ENCODE results near the gene SRRM1. TPM values are rescaled to one million over a fixed set of nuclear protein-coding genes. Genes with fewer than 3 reads are reported as not detected.

SRRM1 gene
- total and polyA plus RNA-seq, 2 donors (not counting 3 experiments of a cell fraction or from before 2014, with no cell fraction given) = 39.7 to 163 TPM

DNA sequence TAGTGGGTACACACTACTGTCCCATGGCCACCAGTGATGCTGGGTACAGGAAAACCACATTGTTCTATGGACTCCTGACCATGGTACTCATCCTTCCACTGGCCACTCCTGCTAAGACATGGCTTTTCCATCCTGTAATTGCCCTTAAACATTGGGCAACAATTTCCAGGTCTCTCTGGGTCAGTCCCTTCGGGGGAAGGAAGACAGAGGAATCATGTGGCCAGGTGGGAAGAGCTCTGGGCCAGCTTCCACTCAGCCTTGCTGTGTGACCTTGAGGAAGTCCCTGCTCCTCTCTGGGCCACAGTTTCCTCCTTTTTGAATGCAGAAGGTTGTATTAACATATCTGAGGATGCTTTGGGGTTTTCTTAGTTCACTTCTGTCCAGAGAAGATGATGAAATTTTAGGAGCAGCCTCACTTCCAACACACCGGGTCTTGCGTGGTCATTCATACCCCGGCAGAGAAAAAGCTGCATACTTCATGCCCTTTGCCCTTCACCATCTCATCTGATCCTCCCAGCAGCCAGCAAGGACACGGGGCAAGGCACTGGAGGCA lies 50.8 kb downstream of the SRRM1 start:
- Histone ChIP-seq H4K20me1 (replicated peaks; ENCODE audit: control insufficient read depth, extremely low read depth, insufficient read depth, low read length) (no peaks in the 10 kb centered on the region), H3K4me2 (ENCODE audit: insufficient read depth, low read length) (no peak overlapping the region), H2AFZ (ENCODE audit: low read depth, low read length) (peak overlapping the region; percentile 62), H3K4me1 (ENCODE audit: control insufficient read depth, extremely low read depth, insufficient read depth, low read length) (peaks cover 20% of the 10 kb centered on the region), H3K9ac (replicated peaks; ENCODE audit: extremely low read depth, insufficient read depth, low read length) (no peak overlapping the region), H3K36me3 (ENCODE audit: control insufficient read depth in 2 of 2, extremely low read depth in 1 of 2, insufficient read depth in 2 of 2, low read length in 2 of 2) (no peaks in the 10 kb centered on the region), H3K9me1 (replicated peaks; ENCODE audit: control insufficient read depth, extremely low read depth, insufficient read depth, low read length) (no peaks in the 10 kb centered on the region), H3K27ac (ENCODE audit: insufficient read depth, low read depth, low read length) (no peak overlapping the region), H3K27me3 (ENCODE audit: control insufficient read depth in 2 of 2, insufficient read depth in 2 of 2, low read length in 2 of 2) (no peaks in the 10 kb centered on the region), H3K4me3 (replicated peaks in 1 of 3; ENCODE audit: insufficient read depth in 1 of 3, low read depth in 1 of 3, low read length in 3 of 3) (no peak overlapping the region), H3K9me3 (replicated peaks; ENCODE audit: control insufficient read depth, insufficient read depth, low read length) (no peaks in the 10 kb centered on the region), H3K79me2 (ENCODE audit: control insufficient read depth, insufficient read depth, low read length) (no peaks in the 10 kb centered on the region)
- ChIA-PET POLR2A (no interaction called here), CTCF (interaction anchor here (0.8 to 1.3 kb wide), 3 partner anchors 51 to 141 kb away, joined by 3 to 6 read pairs (median 5); partner anchors contain the start of gene CLIC4)
- dilution Hi-C loops (cut with MboI; ENCODE audit: extremely low pct_ligation_motif_present, low sequenced_read_pairs) = no loop called here
- intact Hi-C loops (cut with micrococcal nuclease) = no loop called here
- DNase-seq (ENCODE audit: low read depth, low spot score) = no peak
- FAIRE-seq = peak; percentile 43
- TF ChIP-seq, protein P1, sequence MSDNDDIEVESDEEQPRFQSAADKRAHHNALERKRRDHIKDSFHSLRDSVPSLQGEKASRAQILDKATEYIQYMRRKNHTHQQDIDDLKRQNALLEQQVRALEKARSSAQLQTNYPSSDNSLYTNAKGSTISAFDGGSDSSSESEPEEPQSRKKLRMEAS (IDR thresholded peaks at IDR 0.05; ENCODE audit: insufficient read depth, insufficient read length) = no peak
- TF ChIP-seq POLR2A (IDR thresholded peaks at IDR 0.05; ENCODE audit: low read depth, low read length) (no peak), FOS (IDR thresholded peaks at IDR 0.05; ENCODE audit: borderline replicate concordance, insufficient read depth, low read length) (no peak), JUN (IDR thresholded peaks at IDR 0.05; ENCODE audit: borderline replicate concordance, insufficient read depth, insufficient read length, low read depth) (no peak), MYC (IDR thresholded peaks at IDR 0.05; ENCODE audit: low read depth, low read length) (no peak), POLR2AphosphoS5 (IDR thresholded peaks at IDR 0.05; ENCODE audit: insufficient read depth, low read depth, low read length) (no peak)
- no TSS peak for BruUV-seq (replicated peaks)

DNA sequence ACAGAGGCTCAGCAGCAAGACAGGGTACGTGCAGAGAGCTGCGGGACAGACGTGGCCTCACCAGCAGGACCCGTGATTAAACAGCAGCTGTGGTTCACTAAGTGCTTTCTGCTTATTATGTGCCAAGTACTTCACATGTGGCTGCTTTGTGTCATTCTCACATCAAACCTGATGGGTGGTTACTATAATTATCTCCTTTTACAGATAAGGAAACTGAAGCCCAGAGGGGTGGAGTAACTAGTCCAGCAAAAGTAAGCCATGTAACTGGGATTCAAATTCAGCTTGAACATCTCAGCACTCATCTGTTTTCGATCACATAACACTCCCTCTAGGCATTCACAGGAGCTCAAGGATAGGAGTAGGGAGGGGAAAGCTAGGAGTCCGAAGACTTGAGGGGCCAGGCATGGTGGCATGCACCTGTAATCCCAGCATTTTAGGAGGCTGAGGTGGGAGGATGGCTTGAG lies 51.3 kb downstream of the SRRM1 start:
- intact Hi-C loops (cut with micrococcal nuclease) (no loop called here), dilution Hi-C loops (cut with MboI; ENCODE audit: extremely low pct_ligation_motif_present, low sequenced_read_pairs) (no loop called here)
- ChIA-PET CTCF (interaction anchor here (0.8 to 1.3 kb wide), 3 partner anchors 51 to 140 kb away, joined by 3 to 6 read pairs (median 5); partner anchors contain the start of gene CLIC4), POLR2A (no interaction called here)
- no peak for TF ChIP-seq FOS (IDR thresholded peaks at IDR 0.05; ENCODE audit: borderline replicate concordance, insufficient read depth, low read length)
- TF ChIP-seq JUN (IDR thresholded peaks at IDR 0.05; ENCODE audit: borderline replicate concordance, insufficient read depth, insufficient read length, low read depth) = no peak
- TF ChIP-seq MYC (IDR thresholded peaks at IDR 0.05; ENCODE audit: low read depth, low read length) = no peak
- TF ChIP-seq POLR2A (IDR thresholded peaks at IDR 0.05; ENCODE audit: low read depth, low read length) = no peak
- TF ChIP-seq, protein P2, sequence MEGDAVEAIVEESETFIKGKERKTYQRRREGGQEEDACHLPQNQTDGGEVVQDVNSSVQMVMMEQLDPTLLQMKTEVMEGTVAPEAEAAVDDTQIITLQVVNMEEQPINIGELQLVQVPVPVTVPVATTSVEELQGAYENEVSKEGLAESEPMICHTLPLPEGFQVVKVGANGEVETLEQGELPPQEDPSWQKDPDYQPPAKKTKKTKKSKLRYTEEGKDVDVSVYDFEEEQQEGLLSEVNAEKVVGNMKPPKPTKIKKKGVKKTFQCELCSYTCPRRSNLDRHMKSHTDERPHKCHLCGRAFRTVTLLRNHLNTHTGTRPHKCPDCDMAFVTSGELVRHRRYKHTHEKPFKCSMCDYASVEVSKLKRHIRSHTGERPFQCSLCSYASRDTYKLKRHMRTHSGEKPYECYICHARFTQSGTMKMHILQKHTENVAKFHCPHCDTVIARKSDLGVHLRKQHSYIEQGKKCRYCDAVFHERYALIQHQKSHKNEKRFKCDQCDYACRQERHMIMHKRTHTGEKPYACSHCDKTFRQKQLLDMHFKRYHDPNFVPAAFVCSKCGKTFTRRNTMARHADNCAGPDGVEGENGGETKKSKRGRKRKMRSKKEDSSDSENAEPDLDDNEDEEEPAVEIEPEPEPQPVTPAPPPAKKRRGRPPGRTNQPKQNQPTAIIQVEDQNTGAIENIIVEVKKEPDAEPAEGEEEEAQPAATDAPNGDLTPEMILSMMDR (IDR thresholded peaks at IDR 0.05; ENCODE audit: extremely low read depth in 1 of 2, insufficient read depth in 1 of 2, low read depth in 1 of 2, low read length in 2 of 2) = no peak
- no peak for TF ChIP-seq EZH2 (IDR thresholded peaks at IDR 0.05; ENCODE audit: borderline replicate concordance, low read depth, low read length, severe bottlenecking)
- no peak for TF ChIP-seq POLR2AphosphoS5 (IDR thresholded peaks at IDR 0.05; ENCODE audit: insufficient read depth, low read depth, low read length)
- no peak for TF ChIP-seq GATA2 (IDR thresholded peaks at IDR 0.05; ENCODE audit: insufficient read depth, insufficient read length, low read depth, low read length)
- H4K20me1 ChIP-seq (replicated peaks; ENCODE audit: control insufficient read depth, extremely low read depth, insufficient read depth, low read length) = no peaks in the 10 kb centered on the region
- no peaks in the 10 kb centered on the region for H3K27me3 ChIP-seq (ENCODE audit: control insufficient read depth in 2 of 2, insufficient read depth in 2 of 2, low read length in 2 of 2)
- H3K79me2 ChIP-seq (ENCODE audit: control insufficient read depth, insufficient read depth, low read length) = no peaks in the 10 kb centered on the region
- H3K4me2 ChIP-seq (ENCODE audit: insufficient read depth, low read length) = no peak overlapping the region
- no peaks in the 10 kb centered on the region for H3K36me3 ChIP-seq (ENCODE audit: control insufficient read depth in 2 of 2, extremely low read depth in 1 of 2, insufficient read depth in 2 of 2, low read length in 2 of 2)
- peak; percentile 43 for FAIRE-seq
- peak overlapping the region; percentile 62 for H2AFZ ChIP-seq (ENCODE audit: low read depth, low read length)
- no peak overlapping the region for H3K9ac ChIP-seq (replicated peaks; ENCODE audit: extremely low read depth, insufficient read depth, low read length)
- H3K27ac ChIP-seq (ENCODE audit: insufficient read depth, low read depth, low read length) = no peak overlapping the region
- H3K9me1 ChIP-seq (replicated peaks; ENCODE audit: control insufficient read depth, extremely low read depth, insufficient read depth, low read length) = no peaks in the 10 kb centered on the region
- H3K4me1 ChIP-seq (ENCODE audit: control insufficient read depth, extremely low read depth, insufficient read depth, low read length) = peaks cover 19% of the 10 kb centered on the region
- BruUV-seq (replicated peaks) = no TSS peak
- H3K9me3 ChIP-seq (replicated peaks; ENCODE audit: control insufficient read depth, insufficient read depth, low read length) = no peaks in the 10 kb centered on the region
- DNase-seq (ENCODE audit: low read depth, low spot score) = no peak
- no peak overlapping the region for H3K4me3 ChIP-seq (replicated peaks in 1 of 3; ENCODE audit: insufficient read depth in 1 of 3, low read depth in 1 of 3, low read length in 3 of 3)

Measured in endothelial cell of umbilical vein (primary cell).